Inferior parietal cortex (tissue), 1 donor: Measurements from ENCODE around the gene ACOX2.

ENCODE experiments used
- DNase-seq: peaks from one replicate; pipeline ENCODE4 v3.0.0-alpha.2; 2016; ENCODE audit errors: extremely low spot score

Gene ACOX2

DNA sequence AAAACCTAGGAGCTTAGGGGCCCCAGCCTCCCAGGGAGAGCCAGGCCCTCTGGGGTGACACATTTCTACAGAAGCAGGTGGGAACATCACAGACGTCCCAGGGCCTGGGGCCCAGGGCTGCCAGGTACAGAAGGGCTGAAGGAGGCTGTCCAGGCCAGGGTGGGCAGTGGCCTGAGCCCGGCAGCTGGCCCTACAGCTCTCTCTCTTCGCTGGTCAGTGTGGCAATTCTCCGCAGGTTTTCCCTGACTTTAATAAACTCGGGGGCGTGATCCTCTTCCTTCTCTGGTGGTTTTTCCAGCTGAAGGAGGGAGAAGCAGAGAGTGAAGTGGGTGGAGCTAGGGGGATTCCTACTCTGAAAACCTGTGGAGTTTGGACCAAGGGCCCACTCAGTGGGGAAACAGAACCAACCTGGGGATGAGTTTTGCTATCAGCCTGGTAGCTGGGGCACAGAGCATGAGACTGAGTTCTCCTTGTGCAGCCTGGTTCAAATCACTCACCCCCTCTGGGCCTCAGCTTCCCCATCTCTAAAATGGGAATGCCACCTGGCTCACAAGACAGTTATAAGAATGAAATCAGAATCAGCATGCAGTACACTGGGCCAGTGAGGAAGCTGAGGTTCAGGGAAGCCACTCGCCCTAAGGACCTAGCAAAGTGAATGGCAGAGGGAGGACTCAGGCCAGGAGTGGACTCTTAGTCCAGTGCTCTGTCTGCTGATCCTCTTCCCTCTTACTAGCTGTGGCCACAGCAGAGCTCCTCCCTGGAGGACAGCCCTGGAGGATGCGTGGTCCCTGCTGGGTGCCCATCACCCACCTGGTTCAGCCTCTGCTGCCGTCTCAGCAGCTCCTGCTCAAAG is 29.6 kb upstream of the ACOX2 start:
- no peak for DNase-seq

GRCh38 chr3:58565621-58566397 is 28.8 kb upstream of the ACOX2 start:
- DNase-seq, result no peak

DNA sequence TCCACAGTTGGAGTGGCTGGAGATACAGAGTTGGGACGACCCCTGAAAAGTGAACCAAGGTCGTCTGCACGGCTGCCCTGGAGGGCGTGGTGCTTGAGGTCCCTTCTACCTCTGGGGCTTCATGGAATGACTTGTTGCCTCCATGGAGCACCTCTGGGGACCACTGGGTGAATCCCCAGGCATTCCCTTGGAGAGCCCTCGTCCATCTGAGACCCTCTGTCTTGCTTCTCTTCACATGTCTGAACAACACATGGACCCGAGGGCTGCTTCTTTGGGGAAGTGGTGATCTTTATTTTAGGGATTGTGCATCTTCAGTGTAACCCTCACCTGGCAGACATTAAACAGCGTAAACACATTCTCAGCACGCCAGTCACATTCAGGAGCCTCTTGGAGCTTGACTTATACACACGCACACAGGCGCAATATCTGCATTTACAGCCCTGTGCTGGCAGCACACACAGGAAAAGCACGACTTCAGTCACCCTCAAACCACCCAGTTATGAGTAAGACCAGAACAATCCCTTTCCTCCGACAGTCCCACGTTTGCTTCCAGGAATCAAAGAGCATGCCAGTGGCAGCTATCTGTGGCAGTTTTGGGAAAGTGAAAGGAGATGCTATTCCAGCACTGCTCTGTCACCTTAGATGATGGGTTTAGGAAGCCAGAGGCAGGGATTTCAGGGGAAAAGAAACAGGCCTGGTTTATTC is 27.6 kb upstream of the ACOX2 start:
- DNase-seq, result no peak

DNA sequence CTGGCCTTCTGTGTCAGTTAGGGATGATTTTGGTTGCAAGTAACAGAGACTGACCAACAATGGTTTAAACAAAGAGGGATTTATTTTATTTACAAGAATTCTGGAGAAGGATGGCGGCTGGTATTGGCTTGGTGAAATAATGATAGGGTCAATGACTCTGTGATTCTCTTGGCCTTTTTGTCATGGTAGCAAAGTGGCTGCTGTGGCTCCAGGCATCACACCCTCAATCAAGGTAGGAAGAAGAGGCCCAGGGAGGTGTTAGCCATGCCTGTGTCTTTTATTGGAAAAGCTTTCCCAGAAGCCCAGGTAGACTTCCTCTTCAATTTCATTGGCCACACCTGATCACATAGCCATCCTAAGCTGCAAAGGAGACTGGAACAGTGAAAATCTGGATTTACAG is 27.1 kb upstream of the ACOX2 start:
- DNase-seq, result no peak

DNA sequence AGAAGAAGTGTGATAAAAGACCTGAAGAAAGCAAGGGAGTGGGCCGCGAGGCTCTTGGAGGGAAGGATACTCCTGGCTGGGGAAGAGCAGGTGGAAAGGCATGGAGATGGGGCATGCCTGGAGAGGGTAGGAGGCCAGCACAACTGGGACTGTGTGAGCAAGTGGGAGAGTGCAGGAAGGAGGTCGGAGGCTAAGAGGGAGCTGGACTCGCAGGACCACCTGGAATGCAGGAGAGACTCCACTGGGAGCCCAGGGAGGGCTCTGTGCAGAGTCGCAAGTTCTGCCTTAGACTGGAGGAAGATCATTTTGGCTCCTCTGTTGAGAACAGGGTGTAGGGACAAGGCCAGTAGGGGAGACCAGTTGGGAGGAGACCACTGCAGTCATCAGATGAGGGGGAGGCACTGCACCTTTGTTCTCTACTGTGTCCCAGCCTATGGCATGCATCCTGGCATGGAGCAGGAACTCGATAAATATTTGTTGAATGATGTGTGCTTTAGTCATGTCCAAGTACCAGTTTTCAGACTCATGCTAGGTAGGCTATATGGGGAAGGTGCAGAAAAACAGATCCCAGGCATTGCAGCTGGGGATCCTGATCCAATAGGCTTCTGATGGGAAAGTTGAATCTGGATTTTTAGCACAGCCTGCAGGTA is 26.5 kb upstream of the ACOX2 start:
- no peak for DNase-seq

- no peak for DNase-seq
Measured at GRCh38 chr3:58562498-58562897, 25.5 kb upstream of the ACOX2 start.

DNA sequence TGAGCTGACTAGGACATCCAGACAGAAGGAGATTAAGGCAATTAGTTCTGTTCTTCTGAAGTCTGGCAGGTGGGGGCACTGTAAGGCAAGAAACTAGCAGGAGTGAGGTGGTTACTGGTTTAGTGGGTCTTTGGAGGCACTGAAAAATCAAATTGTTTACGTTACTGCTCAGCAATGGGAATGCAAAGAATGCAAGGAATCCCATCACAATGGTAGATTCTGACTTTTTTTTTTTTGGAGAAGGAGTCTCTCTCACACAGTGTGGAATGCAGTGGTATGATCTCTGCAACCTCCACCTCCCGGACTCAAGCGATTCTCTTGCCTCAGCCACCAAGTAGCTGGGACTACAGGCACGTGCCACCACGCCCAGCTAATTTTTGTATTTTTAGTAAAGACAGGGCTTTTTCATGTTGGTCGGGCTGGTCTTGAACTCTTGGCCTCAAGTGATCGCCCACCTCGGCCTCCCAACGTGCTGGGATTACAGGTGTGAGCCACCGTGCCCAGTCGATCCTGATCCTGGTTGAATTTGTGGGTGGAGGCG is 23.9 kb upstream of the ACOX2 start:
- no peak for DNase-seq

GRCh38 chr3:58559586-58559985 is 22.6 kb upstream of the ACOX2 start:
- DNase-seq, result no peak

- no peak for DNase-seq
Measured at GRCh38 chr3:58557491-58557890, 20.5 kb upstream of the ACOX2 start.

GRCh38 chr3:58556761-58557221 is 19.8 kb upstream of the ACOX2 start:
- peak; percentile 49 for DNase-seq

- DNase-seq, result no peak
Measured at GRCh38 chr3:58556001-58556400, 19.0 kb upstream of the ACOX2 start.

- no peak for DNase-seq
Measured at GRCh38 chr3:58555203-58555602, 18.2 kb upstream of the ACOX2 start.

GRCh38 chr3:58553003-58553402 is 16.0 kb upstream of the ACOX2 start:
- no peak for DNase-seq

DNA sequence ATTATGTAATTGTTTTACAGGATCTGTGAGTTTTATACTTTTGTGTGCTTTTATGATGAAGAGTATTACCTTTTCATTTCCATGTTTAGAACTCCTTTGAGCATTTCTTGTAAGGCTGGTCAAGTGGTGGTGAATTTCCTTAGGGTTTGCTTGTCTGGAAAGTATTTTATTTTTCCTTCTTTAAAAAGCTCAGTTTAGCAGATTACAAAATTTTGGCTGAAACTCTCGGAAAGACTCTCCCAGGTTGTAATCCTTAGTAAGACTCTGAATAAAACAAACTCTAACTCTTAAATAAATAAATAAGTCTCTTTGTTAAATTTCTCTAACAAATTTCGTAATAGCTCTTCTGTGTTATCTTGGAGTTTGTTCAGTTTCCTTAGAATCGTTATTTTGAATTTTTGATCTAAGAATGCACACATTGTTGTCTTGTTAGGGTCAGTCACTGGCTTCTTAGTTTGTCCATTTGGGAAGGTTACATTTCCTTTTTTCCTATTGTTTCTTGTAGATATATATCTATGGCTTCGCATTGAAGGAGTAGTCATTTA is 14.7 kb upstream of the ACOX2 start:
- no peak for DNase-seq

GRCh38 chr3:58544541-58544940 is 7.6 kb upstream of the ACOX2 start:
- DNase-seq, result no peak

GRCh38 chr3:58540176-58540858 is 3.3 kb upstream of the ACOX2 start:
- no peak for DNase-seq

GRCh38 chr3:58539626-58540025 is 2.6 kb upstream of the ACOX2 start:
- no peak for DNase-seq

GRCh38 chr3:58537412-58538301 is 667 bp upstream of the ACOX2 start:
- no peak for DNase-seq
